Panc1 (cell line): ENCODE results near the gene ECT2.

ENCODE experiments used
- CTCF ChIP-seq: fragments of 450-650 bp; IDR thresholded peaks from 2 replicates; pipeline ENCODE4 v1.5.1; 2017; ENCODE audit warnings: mild to moderate bottlenecking
- TCF7L2 ChIP-seq: IDR thresholded peaks from 2 replicates; pipeline ENCODE4 v1.6.1; 2011; ENCODE audit warnings: mild to moderate bottlenecking, low read depth, low read length, inconsistent platforms

DNA sequence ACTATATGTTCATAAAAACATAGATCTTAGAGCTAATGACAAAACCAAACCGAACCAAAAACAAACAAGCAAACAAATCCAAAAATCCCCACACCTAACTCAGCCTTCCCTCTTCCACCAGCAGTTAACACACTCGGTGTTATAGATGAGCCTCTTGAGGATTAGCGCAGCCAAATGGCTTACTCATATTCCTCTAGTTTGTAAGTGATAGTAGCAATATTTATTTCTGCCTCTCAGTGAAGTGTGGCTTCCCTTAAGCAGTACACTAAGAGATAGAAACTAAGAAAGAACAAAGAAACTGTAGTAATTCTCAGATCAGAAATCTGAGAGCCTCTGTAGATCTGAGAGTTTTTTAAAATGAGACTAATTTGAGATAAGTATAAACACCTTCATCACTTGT is 37.2 kb upstream of the ECT2 start:
- TF ChIP-seq CTCF: no peak
- TF ChIP-seq TCF7L2: no peak
